Activated CD4-positive, alpha-beta T cell treated with anti-CD3 and anti-CD28 coated beads for 36 hours (primary cell): ENCODE results near the gene KDM7A. TPM values are rescaled to one million over a fixed set of nuclear protein-coding genes. Genes with fewer than 3 reads are reported as not detected.

Experiments used
- ATAC-seq: fragments of 200-7000 bp; cut with Tn5 transposase; one replicate; pipeline ENCODE4 v1.10.0; 2021; ENCODE audit warnings: mild to moderate bottlenecking, moderate library complexity
- CTCF ChIA-PET: fragments of 350-600 bp; sonication (Branson Sonifier 250); formaldehyde crosslinking; loops from one replicate; lab custom pipeline; 2021; ENCODE audit warnings: antibody characterized with exemption; lab: Charles Lee
- POLR2A ChIA-PET: fragments of 350-600 bp; sonication (Branson Sonifier 250); formaldehyde crosslinking; loops from one replicate; lab custom pipeline; 2021; ENCODE audit warnings: antibody characterized with exemption, inconsistent platforms; lab: Charles Lee
- DNase-seq: peaks from one replicate; pipeline ENCODE4 v3.0.0-alpha.2; 2020
- H3K27ac Mint-ChIP-seq: one replicate; pipeline ENCODE4 v1.8.0; 2021; ENCODE audit warnings: mixed read lengths
- H3K27me3 Mint-ChIP-seq: one replicate; pipeline ENCODE4 v1.8.0; 2021; ENCODE audit warnings: mixed read lengths
- H3K36me3 Mint-ChIP-seq: one replicate; pipeline ENCODE4 v1.8.0; 2021; ENCODE audit warnings: low read depth, mixed read lengths
- H3K4me1 Mint-ChIP-seq: one replicate; pipeline ENCODE4 v1.8.0; 2021; ENCODE audit warnings: mixed read lengths
- H3K4me3 Mint-ChIP-seq: one replicate; pipeline ENCODE4 v1.8.0; 2021; ENCODE audit warnings: mild to moderate bottlenecking, moderate library complexity, mixed read lengths
- H3K9me3 Mint-ChIP-seq: one replicate; pipeline ENCODE4 v1.8.0; 2021; ENCODE audit warnings: low read depth, mixed read lengths
- intact Hi-C, 2 experiments: fragments of 100-400 bp; cut with DNase I in 1 of 2; cut with micrococcal nuclease in 1 of 2; formaldehyde crosslinking; loops; one replicate each; pipeline versions ENCODE4 v1.14.2 to v1.15.1; 2022 to 2024; cut with DNase I, micrococcal nuclease
- total RNA-seq, 2 experiments: library from RNA; stranded (reverse); gene quantifications; one replicate each; pipeline ENCODE4 v1.2.3, GENCODE V29; 2021

The KDM7A gene
- total RNA-seq, 2 experiments from 2014 or later = 17.9 to 28.7 TPM

- Mint-ChIP-seq H3K36me3 (peaks cover 17% of the 10 kb centered on the region), H3K4me1 (peaks cover 70% of the 10 kb centered on the region), H3K27me3 (no peaks in the 10 kb centered on the region), H3K4me3 (no peak overlapping the region), H3K27ac (no peak overlapping the region), H3K9me3 (no peaks in the 10 kb centered on the region)
- no peak for ATAC-seq
- ChIA-PET POLR2A (no interaction called here), CTCF (interaction anchor here (0.7 to 0.9 kb wide), 2 partner anchors 146 to 423 kb away, joined by 3 read pairs; no protein-coding TSS in a partner anchor)
- intact Hi-C loops = no loop called here
- DNase-seq = no peak
Measured at GRCh38 chr7:140159497-140159896, 17.3 kb downstream of the KDM7A start.

- intact Hi-C loops = no loop called here
- no peak overlapping the region for H3K4me3 Mint-ChIP-seq
- H3K27me3 Mint-ChIP-seq = no peaks in the 10 kb centered on the region
- no peak for DNase-seq
- H3K27ac Mint-ChIP-seq = no peak overlapping the region
- H3K36me3 Mint-ChIP-seq = peaks cover 18% of the 10 kb centered on the region
- ATAC-seq = no peak
- peaks cover 64% of the 10 kb centered on the region for H3K4me1 Mint-ChIP-seq
- POLR2A ChIA-PET = no interaction called here
- H3K9me3 Mint-ChIP-seq = no peaks in the 10 kb centered on the region
- CTCF ChIA-PET = interaction anchor here (0.6 to 2.0 kb wide), 5 partner anchors 8 to 87 kb away, joined by 3 to 5 read pairs (median 4); no protein-coding TSS in a partner anchor
Measured at GRCh38 chr7:140156460-140157080, 20.2 kb downstream of the KDM7A start.

GRCh38 chr7:140155428-140155827 is 21.4 kb downstream of the KDM7A start:
- peaks cover 56% of the 10 kb centered on the region for H3K4me1 Mint-ChIP-seq
- ChIA-PET CTCF (interaction anchor here (1.2 to 2.0 kb wide), 2 partner anchors 9 to 12 kb away, joined by 4 read pairs; no protein-coding TSS in a partner anchor), POLR2A (no interaction called here)
- DNase-seq (no peak), ATAC-seq (no peak)
- no peak overlapping the region for H3K4me3 Mint-ChIP-seq
- intact Hi-C loops = no loop called here
- peaks cover 17% of the 10 kb centered on the region for H3K36me3 Mint-ChIP-seq
- no peak overlapping the region for H3K27ac Mint-ChIP-seq
- H3K27me3 Mint-ChIP-seq = no peaks in the 10 kb centered on the region
- no peaks in the 10 kb centered on the region for H3K9me3 Mint-ChIP-seq

GRCh38 chr7:140153666-140154161 is 23.1 kb downstream of the KDM7A start:
- H3K27me3 Mint-ChIP-seq = no peaks in the 10 kb centered on the region
- H3K27ac Mint-ChIP-seq = no peak overlapping the region
- intact Hi-C loops = no loop called here
- peaks cover 62% of the 10 kb centered on the region for H3K4me1 Mint-ChIP-seq
- POLR2A ChIA-PET = no interaction called here
- CTCF ChIA-PET = no interaction called here
- no peaks in the 10 kb centered on the region for H3K9me3 Mint-ChIP-seq
- no peak for ATAC-seq
- peaks cover 12% of the 10 kb centered on the region for H3K36me3 Mint-ChIP-seq
- DNase-seq = no peak
- H3K4me3 Mint-ChIP-seq = no peak overlapping the region

GRCh38 chr7:140146574-140146973 is 30.2 kb downstream of the KDM7A start:
- peaks cover 25% of the 10 kb centered on the region for H3K36me3 Mint-ChIP-seq
- ATAC-seq = no peak
- ChIA-PET POLR2A (no interaction called here), CTCF (interaction anchor here (1.0 to 1.5 kb wide), 3 partner anchors 10 to 128 kb away, joined by 3 to 4 read pairs (median 4); no protein-coding TSS in a partner anchor)
- H3K27me3 Mint-ChIP-seq = no peaks in the 10 kb centered on the region
- H3K4me1 Mint-ChIP-seq = peaks cover 66% of the 10 kb centered on the region
- intact Hi-C loops = no loop called here
- H3K27ac Mint-ChIP-seq = peak overlapping the region; percentile 2
- peaks cover 18% of the 10 kb centered on the region for H3K9me3 Mint-ChIP-seq
- no peak for DNase-seq
- H3K4me3 Mint-ChIP-seq = no peak overlapping the region

GRCh38 chr7:140145709-140146108 is 31.1 kb downstream of the KDM7A start:
- POLR2A ChIA-PET = no interaction called here
- CTCF ChIA-PET = interaction anchor here (1.5 kb wide), 2 partner anchors 11 to 30 kb away, joined by 3 to 4 read pairs; no protein-coding TSS in a partner anchor
- peaks cover 25% of the 10 kb centered on the region for H3K36me3 Mint-ChIP-seq
- peak overlapping the region; percentile 44 for H3K27ac Mint-ChIP-seq
- ATAC-seq (no peak), DNase-seq (no peak)
- no peak overlapping the region for H3K4me3 Mint-ChIP-seq
- peaks cover 70% of the 10 kb centered on the region for H3K4me1 Mint-ChIP-seq
- peaks cover 18% of the 10 kb centered on the region for H3K9me3 Mint-ChIP-seq
- intact Hi-C loops = no loop called here
- H3K27me3 Mint-ChIP-seq = no peaks in the 10 kb centered on the region

- Mint-ChIP-seq H3K27me3 (no peaks in the 10 kb centered on the region), H3K9me3 (peaks cover 18% of the 10 kb centered on the region), H3K27ac (peak overlapping the region; percentile 44), H3K4me1 (peaks cover 69% of the 10 kb centered on the region), H3K36me3 (peaks cover 25% of the 10 kb centered on the region), H3K4me3 (no peak overlapping the region)
- ATAC-seq = peak; percentile 61
- intact Hi-C loops = no loop called here
- ChIA-PET CTCF (interaction anchor here (0.5 to 1.7 kb wide), 2 partner anchors 11 to 21 kb away, joined by 3 to 4 read pairs; no protein-coding TSS in a partner anchor), POLR2A (no interaction called here)
- DNase-seq = peak; percentile 14
Measured at GRCh38 chr7:140144821-140145220, 32.0 kb downstream of the KDM7A start.

GRCh38 chr7:140143997-140144396 is 32.8 kb downstream of the KDM7A start:
- POLR2A ChIA-PET = no interaction called here
- Mint-ChIP-seq H3K4me1 (peaks cover 66% of the 10 kb centered on the region), H3K4me3 (no peak overlapping the region)

GRCh38 chr7:140142031-140142430 is 34.8 kb downstream of the KDM7A start:
- Mint-ChIP-seq H3K27ac (no peak overlapping the region), H3K4me3 (no peak overlapping the region), H3K27me3 (no peaks in the 10 kb centered on the region), H3K4me1 (peaks cover 57% of the 10 kb centered on the region), H3K36me3 (peaks cover 25% of the 10 kb centered on the region), H3K9me3 (peaks cover 18% of the 10 kb centered on the region)
- POLR2A ChIA-PET = no interaction called here
- intact Hi-C loops = no loop called here
- CTCF ChIA-PET = no interaction called here
- DNase-seq = no peak
- ATAC-seq = no peak

More at GRCh38 chr7:140143997-140144396, 32.8 kb downstream of the KDM7A start:
- Mint-ChIP-seq H3K36me3 (peaks cover 25% of the 10 kb centered on the region), H3K9me3 (peaks cover 18% of the 10 kb centered on the region), H3K27me3 (no peaks in the 10 kb centered on the region), H3K27ac (peak overlapping the region; percentile 5)
- no peak for DNase-seq
- intact Hi-C loops = no loop called here
- no peak for ATAC-seq
- CTCF ChIA-PET = interaction anchor here (1.2 to 1.7 kb wide), 2 partner anchors 12 to 161 kb away, joined by 3 to 4 read pairs; no protein-coding TSS in a partner anchor

- H3K9me3 Mint-ChIP-seq = peaks cover 18% of the 10 kb centered on the region
- DNase-seq (no peak), ATAC-seq (no peak)
- CTCF ChIA-PET = interaction anchor here (0.9 to 1.3 kb wide), 3 partner anchors 30 to 163 kb away, joined by 3 to 4 read pairs (median 4); no protein-coding TSS in a partner anchor
- intact Hi-C loops = no loop called here
- H3K27ac Mint-ChIP-seq = no peak overlapping the region
- H3K27me3 Mint-ChIP-seq = no peaks in the 10 kb centered on the region
- POLR2A ChIA-PET = no interaction called here
- H3K4me1 Mint-ChIP-seq = peaks cover 49% of the 10 kb centered on the region
- no peak overlapping the region for H3K4me3 Mint-ChIP-seq
- peaks cover 22% of the 10 kb centered on the region for H3K36me3 Mint-ChIP-seq
Measured at GRCh38 chr7:140141256-140141655, 35.5 kb downstream of the KDM7A start.

- ATAC-seq = no peak
- H3K4me3 Mint-ChIP-seq = no peak overlapping the region
- no peak overlapping the region for H3K27ac Mint-ChIP-seq
- H3K9me3 Mint-ChIP-seq = no peaks in the 10 kb centered on the region
- peaks cover 8% of the 10 kb centered on the region for H3K36me3 Mint-ChIP-seq
- CTCF ChIA-PET = interaction anchor here (0.8 to 1.2 kb wide), 2 partner anchors 9 to 115 kb away, joined by 3 read pairs; no protein-coding TSS in a partner anchor
- DNase-seq = no peak
- no peaks in the 10 kb centered on the region for H3K27me3 Mint-ChIP-seq
- POLR2A ChIA-PET = no interaction called here
- peaks cover 25% of the 10 kb centered on the region for H3K4me1 Mint-ChIP-seq
- intact Hi-C loops = no loop called here
Measured at GRCh38 chr7:140137078-140137477, 39.7 kb downstream of the KDM7A start.
